SK-N-SH (cell line): ENCODE measurements around the gene CHKB.

Experiments
- CTCF ChIP-seq: fragments of 200-600 bp; sonication (generic); IDR thresholded peaks from 2 replicates; pipeline ENCODE4 v1.6.1; 2017; ENCODE audit warnings: antibody characterized with exemption, mild to moderate bottlenecking, moderate library complexity
- EP300 ChIP-seq, 2 experiments: IDR thresholded peaks; 2 replicates each; pipeline versions ENCODE4 v1.4.0 to v1.6.1; 2012; ENCODE audit warnings: borderline replicate concordance in 1 of 2, low read depth in 1 of 2, low read length in 1 of 2
- GABPA ChIP-seq: IDR thresholded peaks from 2 replicates; pipeline ENCODE4 v1.4.0; 2012; ENCODE audit warnings: low read depth, mild to moderate bottlenecking
- JUND ChIP-seq: IDR thresholded peaks from 2 replicates; pipeline ENCODE4 v1.4.0; 2012
- RFX5 ChIP-seq: IDR thresholded peaks from 2 replicates; pipeline ENCODE4 v1.6.1; 2012; ENCODE audit warnings: mild to moderate bottlenecking, improper control_type of control experiment, low read length
- RXRA ChIP-seq: IDR thresholded peaks from 2 replicates; pipeline ENCODE4 v1.4.0; 2012; ENCODE audit warnings: low read depth, mild to moderate bottlenecking, borderline replicate concordance
- TCF12 ChIP-seq: IDR thresholded peaks from 2 replicates; pipeline ENCODE4 v1.4.0; 2012

GRCh38 chr22:50529897-50530579 lies 52.6 kb downstream of the CHKB start, which contains the start of gene TYMP:
- TF ChIP-seq RFX5 = no peak
- no peak for TF ChIP-seq RXRA
- TF ChIP-seq TCF12 = no peak
- no peak for TF ChIP-seq GABPA
- no peak for TF ChIP-seq EP300 (IDR thresholded peaks at IDR 0.05; ENCODE audit: borderline replicate concordance in 1 of 2, low read depth in 1 of 2, low read length in 1 of 2)
- TF ChIP-seq JUND = no peak
- no peak for TF ChIP-seq CTCF
